ENCODE data around the gene MPRIP.
"Not testable (repeated sequence)": the region's sequence is repeated elsewhere in the genome, so short reads cannot be mapped to it uniquely, and the experiment has no call there.

GRCh38 chr17:17184985-17185757 lies 142.9 kb downstream of the MPRIP start:
- not testable (repeated sequence) for TF ChIP-seq CTCF (IDR thresholded peaks at IDR 0.05; ENCODE audit: extremely low read depth in 1 of 2, insufficient read depth in 1 of 2, low read depth in 1 of 2, low read length in 2 of 2); MYC (IDR thresholded peaks at IDR 0.05; ENCODE audit: low read depth, low read length); MAX (IDR thresholded peaks at IDR 0.05; ENCODE audit: insufficient read depth, insufficient read length)

Measured in endothelial cell of umbilical vein (primary cell).